Measurements from ENCODE around the gene HSPB6. TPM values are rescaled to one million over a fixed set of nuclear protein-coding genes. Genes with fewer than 3 reads are reported as not detected.

The HSPB6 gene
- total RNA-seq, 1 donor from 2014 or later: 863 TPM

DNA sequence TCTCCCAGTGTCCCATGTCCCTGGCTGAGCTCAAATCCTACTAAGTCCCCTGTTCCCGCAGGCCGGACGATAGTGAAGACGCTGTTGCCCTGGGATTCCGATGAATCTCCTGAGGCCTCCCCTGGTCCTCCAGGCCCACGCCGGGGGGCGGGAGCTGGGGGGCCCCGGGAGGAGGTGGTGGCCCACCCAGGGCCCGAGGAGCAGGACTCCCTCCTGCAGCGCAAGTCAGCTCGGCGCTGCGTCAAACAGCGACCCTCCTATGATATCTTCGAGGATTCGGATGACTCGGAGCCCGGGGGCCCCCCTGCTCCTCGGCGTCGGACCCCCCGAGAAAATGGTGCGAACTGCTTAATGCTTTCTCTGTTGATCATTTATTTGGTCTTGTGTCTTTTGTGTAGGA, 33.2 kb downstream of the HSPB6 start:
- DNase-seq (ENCODE audit: low spot score): no peak
- intact Hi-C loops (cut with DNase I): no loop called here

- intact Hi-C loops (cut with DNase I): no loop called here
- no peak for DNase-seq (ENCODE audit: low spot score)
These were observed 33.9 kb downstream of the HSPB6 start for GRCh38 chr19:35722897-35723296.

- intact Hi-C loops (cut with DNase I): no loop called here
- no peak for DNase-seq (ENCODE audit: low spot score)
These were observed 34.4 kb downstream of the HSPB6 start for GRCh38 chr19:35722461-35722860.

GRCh38 chr19:35721374-35721773, 35.5 kb downstream of the HSPB6 start:
- intact Hi-C loops (cut with DNase I): no loop called here
- no peak for DNase-seq (ENCODE audit: low spot score)

- DNase-seq (ENCODE audit: low spot score): no peak
These were observed 36.2 kb downstream of the HSPB6 start for GRCh38 chr19:35720648-35721047.

GRCh38 chr19:35720163-35720524, 36.7 kb downstream of the HSPB6 start:
- no peak for DNase-seq (ENCODE audit: low spot score)
- intact Hi-C loops (cut with DNase I): no loop called here

More at GRCh38 chr19:35720648-35721047, 36.2 kb downstream of the HSPB6 start:
- intact Hi-C loops (cut with DNase I): no loop called here

DNA sequence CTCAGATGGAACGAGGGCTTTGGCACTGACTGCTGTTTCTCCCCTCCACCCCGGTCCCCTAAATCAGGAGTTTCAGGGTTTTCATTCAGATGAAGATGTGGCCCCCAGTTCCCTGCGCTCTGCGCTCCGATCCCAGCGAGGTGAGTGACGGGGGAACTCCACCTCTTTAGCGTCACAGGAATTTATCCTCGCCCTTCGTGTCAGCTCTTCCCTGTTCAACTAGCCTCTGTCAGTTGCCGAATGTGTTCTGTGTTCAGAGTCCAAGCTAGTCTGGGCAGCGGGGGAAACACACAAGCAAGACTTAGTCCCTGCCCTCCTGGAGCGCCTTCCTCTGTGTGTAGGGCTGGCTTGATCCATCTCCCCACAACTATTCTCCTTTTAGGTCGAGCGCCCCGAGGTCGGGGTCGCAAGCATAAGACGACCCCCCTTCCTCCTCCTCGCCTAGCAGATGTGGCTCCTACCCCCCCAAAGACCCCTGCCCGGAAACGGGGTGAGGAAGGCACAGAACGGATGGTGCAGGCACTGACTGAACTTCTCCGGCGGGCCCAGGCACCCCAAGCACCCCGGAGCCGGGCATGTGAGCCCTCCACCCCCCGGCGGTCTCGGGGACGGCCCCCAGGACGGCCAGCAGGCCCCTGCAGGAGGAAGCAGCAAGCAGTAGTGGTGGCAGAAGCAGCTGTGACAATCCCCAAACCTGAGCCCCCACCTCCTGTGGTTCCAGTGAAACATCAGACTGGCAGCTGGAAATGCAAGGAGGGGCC, 37.2 kb downstream of the HSPB6 start:
- intact Hi-C loops (cut with DNase I): loop anchor here (5.0 to 10.0 kb wide), 2 partner anchors 105 to 172 kb away; partner anchors contain the start of gene TMEM147
- DNase-seq (ENCODE audit: low spot score): no peak

DNA sequence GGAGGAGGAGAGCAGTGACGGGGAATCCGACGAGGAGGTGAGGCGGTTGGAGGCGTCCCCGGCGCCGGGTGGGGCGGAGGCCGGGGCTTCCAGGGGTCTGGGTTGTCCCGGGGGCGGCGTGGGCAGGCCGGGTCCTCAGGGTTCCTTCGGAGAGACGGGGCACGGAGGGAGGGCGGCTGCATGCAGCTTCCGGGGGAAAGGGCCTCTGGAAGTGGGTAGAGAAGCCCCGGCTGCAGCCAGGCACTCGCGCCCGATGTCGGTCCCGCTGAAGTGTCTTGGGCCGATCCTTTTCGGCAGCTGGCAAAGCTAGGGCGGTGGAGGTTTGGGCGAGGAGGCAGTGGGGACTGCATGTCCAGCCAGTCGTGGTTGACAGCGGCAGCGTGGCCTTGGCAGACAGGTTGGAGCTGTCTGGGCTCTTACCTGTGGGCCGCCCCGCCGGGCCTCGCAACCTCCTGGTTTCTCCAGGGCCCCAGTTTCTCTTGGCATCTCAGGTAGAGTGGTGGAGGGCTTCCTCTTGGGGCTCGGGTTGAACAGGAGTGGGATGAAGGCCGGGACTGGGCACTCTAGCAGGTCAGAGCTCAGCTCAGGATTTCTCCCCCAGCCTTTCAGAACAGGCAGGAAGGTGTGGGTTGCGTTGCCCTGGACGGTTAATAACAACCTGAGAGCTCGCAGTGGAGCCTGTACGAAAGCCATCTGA, 38.3 kb downstream of the HSPB6 start:
- intact Hi-C loops (cut with DNase I): loop anchor here (5.0 to 10.0 kb wide), 2 partner anchors 106 to 171 kb away; partner anchors contain the start of gene TMEM147

DNA sequence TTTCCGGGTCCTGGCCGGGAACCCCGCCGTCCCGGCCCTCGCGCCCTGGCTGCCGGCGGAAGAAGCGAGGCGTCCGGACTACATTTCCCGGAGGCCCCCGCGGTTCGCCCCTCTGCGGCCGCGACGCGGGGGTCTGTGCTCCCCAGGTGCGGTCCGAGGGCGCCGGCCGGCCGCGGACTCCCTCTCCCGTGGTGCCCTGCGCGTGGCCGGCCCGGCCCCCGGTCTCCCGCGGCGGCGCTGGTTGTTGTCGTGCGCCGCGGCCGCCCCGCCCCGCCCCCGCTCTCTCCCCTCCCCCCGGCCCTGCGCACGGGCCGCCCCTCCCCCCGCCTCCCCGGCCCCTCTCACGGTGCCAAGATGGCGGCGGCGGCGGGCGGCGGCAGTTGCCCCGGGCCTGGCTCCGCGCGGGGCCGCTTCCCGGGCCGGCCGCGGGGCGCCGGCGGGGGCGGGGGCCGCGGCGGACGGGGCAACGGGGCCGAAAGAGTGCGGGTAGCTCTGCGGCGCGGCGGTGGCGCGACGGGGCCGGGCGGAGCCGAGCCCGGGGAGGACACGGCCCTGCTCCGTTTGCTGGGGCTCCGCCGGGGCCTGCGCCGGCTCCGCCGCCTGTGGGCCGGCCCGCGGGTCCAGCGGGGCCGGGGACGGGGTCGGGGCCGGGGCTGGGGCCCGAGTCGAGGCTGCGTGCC, 39.0 kb downstream of the HSPB6 start, which contains the start of gene KMT2B:
Gene KMT2B, plus strand, starts transcription at position 339 of the 680 bp plus-strand sequence. Its CDS starts 16 bp downstream, at position 355.
- intact Hi-C loops (cut with DNase I): loop anchor here (1.0 to 10.0 kb wide), 4 partner anchors 23 to 213 kb away; partner anchors contain the start of gene TMEM147
- no peak for DNase-seq (ENCODE audit: low spot score)

More for the DNA sequence above, 38.3 kb downstream of the HSPB6 start:
- no peak for DNase-seq (ENCODE audit: low spot score)

DNA sequence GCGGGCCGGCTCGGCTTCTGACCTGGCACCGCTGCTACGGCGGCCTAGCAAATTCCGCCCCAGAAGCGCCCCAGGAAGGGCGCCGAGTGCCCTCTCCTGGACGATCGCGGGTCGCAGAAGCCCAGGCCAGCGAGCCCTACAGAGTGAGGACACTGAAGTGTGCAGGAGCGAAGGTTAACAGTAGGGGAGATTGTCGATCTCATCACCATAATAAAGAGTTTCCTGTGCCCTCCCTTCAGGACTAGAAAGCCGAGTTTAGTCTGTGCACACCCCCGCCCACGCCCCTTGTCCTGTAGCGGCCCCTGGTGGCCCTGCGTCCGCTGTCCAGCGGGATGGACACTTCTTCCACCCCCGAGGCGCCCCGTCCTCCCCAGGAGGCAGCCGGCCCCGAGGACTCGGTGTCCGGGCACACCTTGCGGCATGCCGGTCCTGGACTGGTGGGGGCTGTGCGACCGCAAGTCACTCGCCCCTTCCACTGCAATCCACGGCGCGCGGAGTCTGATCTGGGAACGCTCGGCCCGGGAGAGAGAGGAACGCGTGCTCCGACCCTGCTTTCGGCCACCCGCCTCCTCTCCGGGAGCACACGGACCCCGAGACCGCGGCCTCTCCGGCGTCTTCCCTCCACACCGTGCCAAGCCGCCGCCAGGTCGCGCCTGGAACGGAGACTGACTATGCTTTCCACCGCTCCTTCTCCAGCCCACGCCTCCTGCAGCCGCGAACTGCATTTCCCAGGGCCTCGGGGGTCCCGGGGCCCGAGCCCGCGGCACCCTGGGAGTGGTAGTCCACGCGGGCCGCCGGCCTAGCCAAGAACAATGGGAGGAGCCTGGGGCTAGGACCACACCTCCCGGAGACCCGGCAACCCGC, 39.8 kb downstream of the HSPB6 start:
- peak; percentile 97 for DNase-seq (ENCODE audit: low spot score)
- intact Hi-C loops (cut with DNase I): loop anchor here (1.0 to 10.0 kb wide), 5 partner anchors 24 to 214 kb away; partner anchors contain the start of gene TMEM147

- peak; percentile 87 for DNase-seq (ENCODE audit: low spot score)
- intact Hi-C loops (cut with DNase I): loop anchor here (1.0 to 10.0 kb wide), 4 partner anchors 23 to 169 kb away; partner anchors contain the start of gene TMEM147
These were observed 40.6 kb downstream of the HSPB6 start for GRCh38 chr19:35715981-35716800.

DNA sequence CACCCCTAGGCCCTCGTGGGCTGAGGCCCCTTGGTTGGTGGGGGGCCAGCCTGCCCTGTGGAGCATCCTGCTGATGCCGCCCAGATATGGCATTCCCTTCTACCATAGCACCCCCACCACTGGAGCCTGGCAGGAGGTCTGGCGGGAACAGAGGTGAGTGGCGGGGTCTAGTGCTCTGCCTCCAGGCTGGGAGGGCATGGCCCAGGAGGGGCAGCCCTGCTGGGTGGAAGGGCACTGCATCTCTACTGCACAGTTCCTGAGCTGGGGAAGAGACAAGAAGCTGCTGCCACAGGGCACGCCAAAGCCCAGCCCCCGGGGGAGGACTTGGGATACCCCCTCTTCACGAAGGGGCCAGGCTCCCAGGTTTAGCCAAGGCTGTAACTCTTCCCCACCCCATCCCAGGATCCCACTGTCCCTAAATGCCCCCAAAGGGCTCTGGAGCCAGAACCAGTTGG, 41.4 kb downstream of the HSPB6 start:
- no peak for DNase-seq (ENCODE audit: low spot score)
- intact Hi-C loops (cut with DNase I): loop anchor here (5.0 to 10.0 kb wide), 2 partner anchors 109 to 168 kb away; partner anchors contain the start of gene TMEM147

GRCh38 chr19:35714601-35715354, 42.1 kb downstream of the HSPB6 start:
- DNase-seq (ENCODE audit: low spot score): no peak
- intact Hi-C loops (cut with DNase I): loop anchor here (5.0 to 10.0 kb wide), 2 partner anchors 110 to 167 kb away; partner anchors contain the start of gene TMEM147

- DNase-seq (ENCODE audit: low spot score): no peak
- intact Hi-C loops (cut with DNase I): loop anchor here (10.0 kb wide), 1 partner anchor 111 kb away; no protein-coding TSS in a partner anchor
These were observed 42.8 kb downstream of the HSPB6 start for GRCh38 chr19:35713904-35714495.

DNA sequence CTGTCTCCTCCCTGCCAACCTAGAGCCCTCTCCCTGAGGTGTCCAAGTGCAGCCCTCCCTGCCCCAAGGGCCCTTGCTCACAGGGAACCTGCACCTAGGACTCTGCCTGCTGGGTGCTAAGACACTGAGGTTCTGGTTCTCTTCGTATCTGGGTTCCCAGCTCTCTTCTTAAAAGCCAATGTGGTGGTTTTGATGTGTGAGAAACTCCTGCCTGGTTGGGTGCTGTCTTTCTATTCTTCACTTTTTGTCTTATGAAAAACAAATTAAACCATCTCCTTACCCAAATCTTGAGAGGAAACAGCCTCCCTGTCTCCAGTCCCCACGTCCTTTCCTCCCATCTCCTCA, 43.4 kb downstream of the HSPB6 start:
- DNase-seq (ENCODE audit: low spot score): no peak
- intact Hi-C loops (cut with DNase I): loop anchor here (10.0 kb wide), 1 partner anchor 111 kb away; no protein-coding TSS in a partner anchor

DNA sequence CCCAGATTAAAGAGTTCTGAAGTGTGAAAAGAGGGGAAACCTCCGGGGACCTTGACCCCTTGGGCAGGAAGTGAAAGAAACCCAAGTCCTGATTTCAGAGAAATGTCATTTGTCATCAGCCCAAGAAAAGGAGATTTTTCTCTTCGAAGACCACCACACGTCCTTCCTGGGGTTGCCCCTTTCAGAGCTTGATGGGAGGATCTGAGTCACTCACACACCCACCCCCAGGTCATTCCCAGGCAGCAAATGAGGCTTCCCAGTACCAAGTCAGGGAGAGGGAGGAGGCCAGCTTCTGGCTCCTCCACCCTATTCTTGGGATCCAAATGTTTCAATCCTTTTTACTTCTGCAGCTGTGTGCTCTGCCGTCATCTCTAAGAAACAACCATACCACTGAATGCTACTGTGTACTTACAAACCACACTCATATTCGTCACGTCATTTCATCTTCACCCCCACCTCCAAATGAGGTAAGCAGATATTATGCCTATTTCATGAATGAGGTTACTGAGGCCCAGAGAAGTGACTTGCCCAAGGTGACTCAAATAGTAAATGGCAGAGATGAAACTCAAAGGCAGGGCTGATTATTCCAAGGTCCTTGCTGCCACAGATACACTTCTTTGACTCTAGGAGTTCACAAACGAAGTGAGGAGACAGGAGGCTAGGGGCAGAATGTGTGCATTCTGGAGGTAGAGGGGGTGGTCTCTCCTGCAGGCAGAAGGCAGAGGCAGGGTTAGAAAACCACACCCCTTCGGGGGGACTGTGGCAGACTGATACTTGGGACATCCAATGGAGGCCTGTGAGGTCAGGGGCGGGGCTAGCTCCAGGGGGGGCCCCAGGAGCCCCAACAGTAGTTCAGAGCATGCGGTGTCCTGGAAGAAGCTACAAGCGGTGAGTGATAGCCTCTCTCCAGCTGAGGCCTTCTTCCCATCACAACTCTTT, 44.0 kb downstream of the HSPB6 start:
- DNase-seq (ENCODE audit: low spot score): no peak
- intact Hi-C loops (cut with DNase I): loop anchor here (10.0 kb wide), 1 partner anchor 112 kb away; no protein-coding TSS in a partner anchor

Measured in cardiac septum (tissue), 1 donor.